Thoracic aorta endothelial cell (primary cell): Measurements from ENCODE around the gene RBBP9. TPM values are rescaled to one million over a fixed set of nuclear protein-coding genes. Genes with fewer than 3 reads are reported as not detected.

Experiments
- small RNA-seq: library from RNA; depleted of rRNA; stranded (forward); fragments of <200 nt; gene quantifications from one replicate; pipeline ENCODE3, GENCODE V24; 2012
- total RNA-seq: library from RNA; depleted of rRNA; stranded (reverse); fragments of >200 nt; gene quantifications from 2 replicates; pipeline ENCODE4 v1.2.3, GENCODE V29; 2012

RBBP9 gene
- total RNA-seq: 17.7 and 19.9 TPM in 2 replicates

DNA sequence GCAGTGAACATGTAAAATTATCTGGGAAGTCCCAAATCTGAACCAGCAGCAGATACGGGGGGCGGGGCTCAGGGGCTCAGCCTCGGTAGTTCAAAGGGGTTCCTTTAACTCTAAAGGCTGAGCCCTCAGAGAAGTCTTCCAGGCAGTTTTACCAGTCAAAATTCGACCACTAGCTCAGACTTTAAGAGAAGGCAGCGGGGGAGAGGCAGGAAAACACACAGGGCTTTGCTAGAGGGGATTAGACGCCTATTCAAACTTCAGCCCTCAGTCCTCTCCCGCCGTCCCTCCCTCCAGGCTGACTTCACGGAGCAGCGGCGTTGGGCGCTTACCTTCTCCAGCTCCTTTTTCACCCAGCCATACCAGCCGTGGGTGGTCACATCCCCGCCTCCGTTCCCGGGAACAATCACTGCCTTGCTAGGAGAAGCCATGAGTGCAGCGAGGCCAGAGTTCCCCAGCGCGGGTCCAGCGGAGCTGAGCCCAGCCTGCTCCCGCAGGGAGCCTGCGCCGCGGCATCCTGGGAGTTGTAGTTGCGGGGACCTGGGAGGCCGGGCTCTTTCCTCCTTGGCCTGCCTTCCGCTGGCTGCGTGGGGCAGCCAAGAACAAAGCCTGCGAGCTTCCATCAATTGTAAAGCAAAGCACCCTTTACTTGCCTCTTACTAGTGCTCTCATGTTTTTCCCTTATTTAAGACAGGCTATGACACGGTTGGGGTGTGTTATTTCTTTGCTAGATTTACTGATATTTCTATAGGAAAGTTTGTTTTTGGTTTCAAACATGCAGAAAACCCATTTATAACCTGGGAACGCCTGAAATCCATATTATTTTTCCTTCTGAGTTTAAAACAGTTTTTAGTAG is at the start of gene RBBP9:
Gene RBBP9 (minus strand): TSS at position 486 of the 853 bp plus-strand sequence. CDS start 58 bp downstream, at position 428.

DNA sequence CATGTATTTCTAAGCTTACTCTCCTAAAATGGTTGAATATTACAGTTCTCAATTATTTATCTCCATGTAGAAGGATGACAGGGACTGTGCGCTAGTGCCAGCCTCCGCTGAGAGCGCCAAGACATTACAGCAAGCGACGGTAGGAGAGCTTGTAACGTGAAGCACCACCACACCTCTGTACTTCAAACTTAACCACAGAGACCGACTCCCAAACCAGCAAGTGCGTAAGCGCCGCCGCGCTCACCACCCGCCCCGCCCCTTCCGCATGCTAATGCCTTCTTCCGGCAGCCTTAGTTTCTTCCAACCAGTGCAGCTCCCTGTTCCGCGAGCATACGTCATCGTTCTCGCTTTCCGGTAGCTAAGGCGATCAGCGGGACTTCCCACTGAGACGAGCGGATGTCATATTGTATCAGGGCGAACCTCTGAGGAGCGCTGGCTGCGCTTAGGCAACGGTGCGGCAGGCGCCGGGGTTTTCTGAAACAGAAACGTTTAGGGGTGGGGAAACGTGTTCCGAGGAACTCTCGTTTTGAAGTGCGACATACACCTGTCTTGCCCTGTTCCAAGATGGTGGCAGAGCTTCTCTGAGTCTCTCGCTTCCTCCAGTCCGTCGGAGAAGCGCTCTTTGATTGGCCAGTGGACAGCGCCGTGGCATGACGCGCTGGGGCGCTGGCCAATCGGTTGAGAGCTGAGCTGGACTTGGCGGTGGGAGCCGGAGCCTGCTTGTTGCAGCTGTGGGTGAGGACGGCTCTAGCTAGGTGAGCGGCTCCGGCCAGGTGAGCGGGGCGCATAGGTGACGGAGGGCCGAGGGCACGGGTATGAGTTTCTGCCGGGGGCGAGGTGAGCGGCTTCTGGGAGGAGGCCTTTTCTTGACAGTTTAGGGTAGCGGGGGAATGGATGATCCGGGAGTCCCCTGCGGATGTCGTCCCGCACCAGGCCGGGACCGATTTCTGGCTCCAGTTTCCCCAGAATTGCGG is 10.5 kb upstream of the RBBP9 start, which contains the start of gene SEC23B:
Gene SEC23B (plus strand): TSS at position 723 of the 974 bp plus-strand sequence. CDS start 2,896 bp downstream, outside the sequence.

DNA sequence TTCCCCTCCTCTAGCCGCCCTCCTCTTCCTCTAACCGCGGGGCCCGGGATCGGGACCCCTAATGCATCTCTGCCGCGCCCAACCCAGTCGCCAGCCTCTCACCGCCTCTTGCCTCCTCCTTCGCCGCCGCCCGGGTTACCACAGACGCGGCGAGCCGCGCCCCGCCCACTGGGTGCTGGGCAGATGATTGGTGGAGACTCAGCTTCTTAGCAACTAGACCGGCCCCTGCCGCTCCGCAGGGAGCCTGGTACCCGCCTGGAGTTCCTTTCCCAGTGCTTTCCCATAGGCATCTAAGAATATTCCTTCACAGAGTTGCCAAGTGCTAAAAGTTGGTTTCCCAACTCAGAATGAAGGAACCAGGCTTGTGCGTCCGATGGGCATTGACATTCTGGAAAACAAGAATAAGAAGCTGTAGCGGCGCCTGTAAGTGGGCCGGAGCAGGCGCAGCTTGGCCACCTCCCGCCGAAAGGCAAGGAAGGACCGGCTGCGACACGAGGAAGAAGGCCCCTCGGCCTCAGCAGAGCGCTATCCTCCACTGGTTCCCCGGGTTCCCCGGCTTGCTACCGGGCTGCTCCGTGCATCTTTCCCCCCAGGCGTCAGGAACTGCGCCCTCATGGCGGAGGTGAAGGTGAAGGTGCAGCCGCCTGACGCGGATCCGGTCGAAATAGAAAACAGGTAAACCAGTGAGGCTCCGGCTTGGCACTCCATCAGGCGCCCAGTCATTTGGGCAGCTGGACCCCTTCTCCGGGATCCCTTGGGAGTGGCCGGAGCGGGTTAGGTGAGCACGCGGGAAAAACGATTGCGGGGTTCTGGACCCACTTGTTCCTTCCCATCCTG is 29.9 kb downstream of the RBBP9 start, which contains the start of the genes DZANK1 and POLR3F:
Gene DZANK1 (minus strand): TSS at position 137 of the 837 bp plus-strand sequence. CDS start 1,672 bp downstream, outside the sequence.
Gene POLR3F (plus strand): TSS at position 497 of the 837 bp plus-strand sequence. CDS start 117 bp downstream, at position 614.

Small RNA genes within 50 kb of the gene (small RNA-seq; reads per million reads assigned to genes)
- gene MIR3192: not detected

Other genes with a start within 250 kb of the RBBP9 start
- 8.4 and 10.6 TPM in 2 replicates for gene ZNF133, start 208.7 kb downstream of the RBBP9 start, total RNA-seq
- gene DZANK1, start 30.2 kb downstream of the RBBP9 start, total RNA-seq: 0.93 and 1.2 TPM in 2 replicates
- 16.5 and 17.7 TPM in 2 replicates for gene POLR3F, start 29.8 kb downstream of the RBBP9 start, total RNA-seq
- gene SEC23B, start 10.7 kb upstream of the RBBP9 start, total RNA-seq: 47.2 and 48.9 TPM in 2 replicates
- 61.2 and 77.2 TPM in 2 replicates for gene SMIM26, start 70.2 kb upstream of the RBBP9 start, total RNA-seq
- gene DTD1, start 90.8 kb upstream of the RBBP9 start, total RNA-seq: 68.9 and 82.0 TPM in 2 replicates